Gastroesophageal sphincter (tissue), 3 donors: ENCODE data around the gene TSPAN11.

Experiments used
- CTCF ChIP-seq, 4 experiments: fragments of 200-600 bp in 2 of 4; fragments of 450-650 bp in 2 of 4; sonication (generic) in 1 of 4; IDR thresholded peaks; one replicate each; pipeline ENCODE4 v1.5.1; 2017 to 2019; ENCODE audit warnings: antibody characterized with exemption in 4 of 4, mild to moderate bottlenecking in 2 of 4, moderate library complexity in 2 of 4
- POLR2AphosphoS5 ChIP-seq: sonication (generic); formaldehyde crosslinking; IDR thresholded peaks from one replicate; pipeline ENCODE4 v1.6.1; 2017; ENCODE audit warnings: antibody characterized with exemption

- TF ChIP-seq CTCF (IDR thresholded peaks at IDR 0.05) (no peak), POLR2AphosphoS5 (no peak)
These were observed 33.2 kb downstream of the TSPAN11 start for GRCh38 chr12:30959778-30960177.
